IgD-negative memory B cell (primary cell): Measurements from ENCODE around the gene RNASE9. TPM values are rescaled to one million over a fixed set of nuclear protein-coding genes. Genes with fewer than 3 reads are reported as not detected.
"Not testable (repeated sequence)": the region's sequence is repeated elsewhere in the genome, so short reads cannot be mapped to it uniquely, and the experiment has no call there.

Experiments used
- H3K27ac Mint-ChIP-seq, 3 donors: one replicate each; pipeline ENCODE4 v1.8.0; 2020 to 2022; ENCODE audit warnings: mild to moderate bottlenecking in 3 of 3, mixed read lengths in 3 of 3, moderate library complexity in 1 of 3
- H3K27me3 Mint-ChIP-seq: one replicate; pipeline ENCODE4 v1.8.0; 2021; ENCODE audit warnings: mixed read lengths
- H3K36me3 Mint-ChIP-seq: one replicate; pipeline ENCODE4 v1.8.0; 2020; ENCODE audit warnings: mild to moderate bottlenecking, mixed read lengths
- H3K4me1 Mint-ChIP-seq, 3 donors: one replicate each; pipeline ENCODE4 v1.8.0; 2020 to 2022; ENCODE audit warnings: mixed read lengths in 3 of 3, mild to moderate bottlenecking in 1 of 3
- H3K4me3 Mint-ChIP-seq, 4 donors: one replicate each; pipeline ENCODE4 v1.8.0; 2020 to 2022; ENCODE audit warnings: mild to moderate bottlenecking in 4 of 4, mixed read lengths in 4 of 4, moderate library complexity in 3 of 4
- H3K9me3 Mint-ChIP-seq, 3 donors: one replicate each; pipeline ENCODE4 v1.8.0; 2020 to 2021; ENCODE audit warnings: mixed read lengths in 3 of 3, mild to moderate bottlenecking in 1 of 3
- polyA plus RNA-seq: library from polyadenylated mRNA; unstranded; fragments of 300-500 nt; fragmentation: Illumina TruSeq; gene quantifications from one replicate; pipeline ENCODE4 v1.2.3, GENCODE V29; 2021

RNASE9 gene
- polyA plus RNA-seq, 1 donor from 2014 or later = not detected

DNA sequence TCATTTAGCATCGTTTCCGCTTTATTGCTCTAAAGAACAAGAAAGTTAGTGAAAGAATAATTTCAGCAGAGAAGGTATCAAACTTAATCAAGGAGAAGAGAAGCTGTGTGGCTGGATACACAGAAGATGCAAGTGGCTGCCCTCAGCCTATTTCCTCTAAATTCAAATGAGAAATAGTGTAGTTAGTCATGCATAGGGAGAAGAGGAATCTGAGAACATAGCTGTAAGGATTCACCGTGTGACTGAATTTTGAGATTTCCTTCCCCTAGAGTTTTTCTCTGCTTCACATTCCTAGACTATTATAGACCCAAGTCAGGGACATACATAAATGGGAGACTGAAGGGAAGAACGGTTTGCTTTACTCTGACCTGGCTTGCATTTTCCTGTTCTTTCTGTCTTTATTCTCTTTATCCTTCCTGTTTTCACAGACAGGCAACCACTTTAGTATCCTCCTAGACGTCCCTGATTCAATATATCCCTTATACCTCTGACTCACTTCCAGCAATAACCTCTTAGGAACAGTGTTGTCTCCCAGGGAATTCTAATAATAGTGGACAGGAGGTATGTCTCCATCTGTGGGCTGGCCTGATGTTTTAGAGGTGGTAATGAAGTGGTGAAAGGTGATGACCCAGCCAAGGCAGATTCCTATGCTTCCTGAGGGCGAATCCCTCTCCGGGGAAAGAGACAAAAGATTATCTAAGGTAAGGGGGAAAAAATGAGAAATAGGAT, 48.5 kb downstream of the RNASE9 start:
- H3K27me3 Mint-ChIP-seq = peaks cover 5% of the 10 kb centered on the region
- no peaks in the 10 kb centered on the region for H3K36me3 Mint-ChIP-seq

DNA sequence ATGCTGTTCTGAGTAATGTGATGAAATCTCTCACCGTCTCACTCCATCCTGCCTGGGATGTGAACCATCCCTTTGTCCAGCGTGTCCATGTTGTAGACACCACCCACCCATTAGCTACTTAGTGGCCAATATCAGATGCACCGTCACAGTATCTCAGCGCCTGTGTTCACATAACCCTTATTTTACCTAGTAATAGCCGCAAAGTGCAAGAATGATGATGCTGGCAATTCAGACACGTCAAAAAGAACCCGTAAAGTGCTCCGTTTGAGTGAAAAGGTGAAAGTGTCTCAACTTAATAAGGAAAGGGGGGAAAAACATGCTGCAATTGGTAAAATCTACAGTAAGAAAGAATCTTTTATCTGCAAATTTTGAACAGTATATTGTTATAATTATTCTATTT, 52.5 kb downstream of the RNASE9 start:
- no peak overlapping the region for H3K4me3 Mint-ChIP-seq
- no peaks in the 10 kb centered on the region for H3K9me3 Mint-ChIP-seq
- peaks cover 17 to 25% (median 20%) of the 10 kb centered on the region in 3 donors for H3K4me1 Mint-ChIP-seq
- H3K27ac Mint-ChIP-seq = no peak overlapping the region
- no peaks in the 10 kb centered on the region for H3K36me3 Mint-ChIP-seq
- peaks cover 5% of the 10 kb centered on the region for H3K27me3 Mint-ChIP-seq

More for the DNA sequence above, 48.5 kb downstream of the RNASE9 start:
- Mint-ChIP-seq H3K4me3 (peak overlapping the region in 1 of 4 donors; percentile 7), H3K27ac (no peak overlapping the region), H3K4me1 (peaks cover 7 to 15% (median 11%) of the 10 kb centered on the region in 3 donors), H3K9me3 (no peaks in the 10 kb centered on the region)

DNA sequence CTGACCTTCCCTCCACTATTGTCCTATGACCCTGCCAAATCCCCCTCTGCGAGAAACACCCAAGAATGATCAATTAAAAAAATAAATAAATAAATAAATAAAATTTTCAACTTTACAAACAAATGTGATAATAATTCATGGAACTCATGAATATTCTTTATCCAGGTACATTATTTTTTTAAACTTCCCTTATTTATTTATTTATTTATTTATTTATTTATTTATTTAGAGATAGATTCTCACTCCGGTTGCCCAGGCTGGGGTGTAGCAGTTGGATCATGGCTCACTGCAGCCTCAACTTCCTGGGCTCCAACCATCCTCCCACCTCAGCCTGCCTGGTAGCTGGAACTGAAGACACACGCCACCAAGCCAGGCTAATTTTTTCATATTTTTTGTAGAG, 53.3 kb downstream of the RNASE9 start:
- H3K9me3 Mint-ChIP-seq, H3K36me3 Mint-ChIP-seq, H3K27me3 Mint-ChIP-seq, H3K4me3 Mint-ChIP-seq: not testable (repeated sequence)
- Mint-ChIP-seq H3K27ac (peak overlapping the region in 1 of 3 donors; percentile 31), H3K4me1 (peaks cover 17 to 23% (median 18%) of the 10 kb centered on the region in 3 donors)

DNA sequence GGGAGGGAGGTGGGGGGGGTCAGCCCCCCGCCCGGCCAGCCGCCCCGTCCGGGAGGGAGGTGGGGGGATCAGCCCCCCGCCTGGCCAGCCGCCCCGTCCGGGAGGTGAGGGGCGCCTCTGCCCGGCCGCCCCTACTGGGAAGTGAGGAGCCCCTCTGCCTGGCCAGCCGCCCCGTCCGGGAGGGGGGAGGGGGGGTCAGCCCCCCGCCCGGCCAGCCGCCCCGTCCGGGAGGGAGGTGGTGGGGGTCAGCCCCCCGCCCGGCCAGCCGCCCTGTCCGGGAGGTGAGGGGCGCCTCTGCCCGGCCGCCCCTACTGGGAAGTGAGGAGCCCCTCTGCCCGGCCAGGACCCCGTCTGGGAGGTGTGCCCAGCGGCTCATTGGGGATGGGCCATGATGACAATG, 54.1 kb downstream of the RNASE9 start:
- not testable (repeated sequence) for H3K27ac Mint-ChIP-seq, H3K9me3 Mint-ChIP-seq, H3K27me3 Mint-ChIP-seq, H3K36me3 Mint-ChIP-seq, H3K4me3 Mint-ChIP-seq
- peaks cover 10 to 15% (median 11%) of the 10 kb centered on the region in 3 donors for H3K4me1 Mint-ChIP-seq

DNA sequence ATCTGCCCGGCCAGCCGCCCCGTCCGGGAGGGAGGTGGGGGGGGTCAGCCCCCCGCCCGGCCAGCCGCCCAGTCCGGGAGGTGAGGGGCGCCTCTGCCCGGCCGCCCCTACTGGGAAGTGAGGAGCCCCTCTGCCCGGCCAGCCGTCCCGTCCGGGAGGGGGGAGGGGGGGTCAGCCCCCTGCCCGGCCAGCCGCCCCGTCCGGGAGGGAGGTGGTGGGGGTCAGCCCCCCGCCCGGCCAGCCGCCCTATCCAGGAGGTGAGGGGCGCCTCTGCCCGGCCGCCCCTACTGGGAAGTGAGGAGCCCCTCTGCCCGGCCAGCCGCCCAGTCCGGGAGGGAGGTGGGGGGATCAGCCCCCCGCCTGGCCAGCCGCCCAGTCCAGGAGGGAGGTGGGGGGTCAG, 54.6 kb downstream of the RNASE9 start:
- H3K27ac Mint-ChIP-seq, H3K4me3 Mint-ChIP-seq, H3K9me3 Mint-ChIP-seq, H3K27me3 Mint-ChIP-seq, H3K36me3 Mint-ChIP-seq: not testable (repeated sequence)
- peaks cover 9 to 14% (median 10%) of the 10 kb centered on the region in 3 donors for H3K4me1 Mint-ChIP-seq

Other genes with a start within 250 kb of the RNASE9 start
- gene CCNB1IP1, start 227.8 kb downstream of the RNASE9 start, polyA plus RNA-seq = 17.6 TPM
- gene PARP2, start 217.4 kb downstream of the RNASE9 start, polyA plus RNA-seq = 10.1 TPM
- gene TEP1, start 147.5 kb downstream of the RNASE9 start, polyA plus RNA-seq = 17.8 TPM
- gene KLHL33, start 124.9 kb downstream of the RNASE9 start, polyA plus RNA-seq = 0.10 TPM
- 50.8 TPM for gene OSGEP, start 106.2 kb downstream of the RNASE9 start, polyA plus RNA-seq
- gene APEX1, start 105.8 kb downstream of the RNASE9 start, polyA plus RNA-seq = 143 TPM
- 63.7 TPM for gene PIP4P1, start 99.6 kb downstream of the RNASE9 start, polyA plus RNA-seq
- gene PNP, start 91.6 kb downstream of the RNASE9 start, polyA plus RNA-seq = 37.6 TPM
- gene RNASE10, start 55.5 kb downstream of the RNASE9 start, polyA plus RNA-seq = 0.19 TPM
- not detected for gene RNASE11, start 27.0 kb upstream of the RNASE9 start, polyA plus RNA-seq
- gene RNASE12, start 30.3 kb upstream of the RNASE9 start, polyA plus RNA-seq = not detected
- gene OR6S1, start 80.6 kb upstream of the RNASE9 start, polyA plus RNA-seq = not detected
- gene RNASE4, start 123.5 kb upstream of the RNASE9 start, polyA plus RNA-seq = 9.0 TPM
- gene ANG, start 127.7 kb upstream of the RNASE9 start, polyA plus RNA-seq = 9.9 TPM
- not detected for gene EDDM3A, start 184.8 kb upstream of the RNASE9 start, polyA plus RNA-seq
- gene EDDM3B, start 207.4 kb upstream of the RNASE9 start, polyA plus RNA-seq = not detected
- gene RNASE6, start 220.2 kb upstream of the RNASE9 start, polyA plus RNA-seq = 84.5 TPM
- not detected for gene RNASE1, start 241.8 kb upstream of the RNASE9 start, polyA plus RNA-seq